A549 treated with CpdA at 1 μM for 4 hours (cell line): Measurements from ENCODE around the gene SLX4IP. TPM values are rescaled to one million over a fixed set of nuclear protein-coding genes. Genes with fewer than 3 reads are reported as not detected.

Experiments
- total RNA-seq: library from RNA; stranded (reverse); fragments of 200-300 nt; extraction: Qiagen RNA extraction; gene quantifications from 5 replicates; pipeline ENCODE4 v1.2.3, GENCODE V29; 2022; ENCODE audit warnings: low read depth

SLX4IP gene
- total RNA-seq = 2.5 to 3.2 TPM (median 2.8 TPM) in 5 replicates

GRCh38 chr20:10434832-10435812, at the start of gene SLX4IP:
SLX4IP (plus strand) TSS chr20:10435305; CDS start chr20:10458205, 22,900 bp downstream.

GRCh38 chr20:10433623-10434466, 1.3 kb upstream of the SLX4IP start, which contains the start of gene MKKS:
MKKS (minus strand) TSS chr20:10434222; CDS start chr20:10413514, 20,708 bp downstream.

DNA sequence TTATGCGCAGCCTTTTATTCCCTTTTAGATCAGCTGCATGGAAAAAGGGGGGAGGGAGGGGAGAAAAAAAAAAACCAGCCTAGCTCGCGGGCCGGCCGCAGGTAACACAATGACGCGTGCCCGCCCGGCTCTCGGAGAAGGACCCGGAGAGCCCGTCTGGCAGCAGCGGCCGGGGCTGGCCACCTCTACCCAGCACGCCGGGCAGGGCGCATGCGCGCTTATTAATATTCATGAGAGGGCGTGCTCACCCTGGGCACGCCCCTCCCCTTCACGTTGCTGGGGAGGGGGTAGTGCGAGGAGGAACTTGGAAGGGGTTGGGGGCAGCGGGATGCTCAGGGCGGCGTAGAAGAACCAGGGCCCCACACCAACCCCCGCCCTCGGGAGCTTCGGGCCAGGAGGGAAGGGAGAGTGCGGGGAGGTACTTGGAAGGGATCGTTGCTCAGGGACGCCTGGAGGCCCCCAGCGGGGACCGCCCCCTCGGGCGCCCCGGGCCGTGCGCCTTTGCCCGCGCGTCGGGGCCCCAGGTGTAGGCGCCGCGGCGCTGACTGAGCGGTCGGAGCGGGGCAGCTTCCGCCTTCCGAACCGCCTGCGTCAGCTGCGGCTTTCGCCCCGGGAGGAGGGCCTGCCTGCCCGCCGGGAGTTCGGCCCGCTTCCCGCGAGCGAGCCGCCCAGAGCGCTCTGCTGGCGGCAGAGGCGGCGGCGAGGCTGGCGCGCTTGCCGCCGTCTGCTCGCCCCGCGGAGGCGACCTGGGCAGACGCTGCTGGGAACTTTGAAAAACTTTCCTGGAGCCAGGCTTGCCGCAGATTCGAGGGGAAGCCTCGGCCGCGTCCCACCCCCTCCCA, 239.0 kb downstream of the SLX4IP start, which contains the start of gene JAG1:
Gene JAG1 (minus strand): TSS at position 158 of the 842 bp plus-strand sequence. CDS start 469 bp downstream, outside the sequence.

Other genes starting within 250 kb of the SLX4IP start
- gene SNAP25, start 216.5 kb upstream of the SLX4IP start, total RNA-seq = 16.3 to 20.3 TPM (median 18.9 TPM) in 5 replicates
- 18.6 to 24.3 TPM (median 22.1 TPM) in 5 replicates for gene MKKS, start 1.1 kb upstream of the SLX4IP start, total RNA-seq
- 40.4 to 51.6 TPM (median 50.1 TPM) in 5 replicates for gene JAG1, start 238.7 kb downstream of the SLX4IP start, total RNA-seq